Psoas muscle (tissue), 8 donors: Measurements from ENCODE around the gene PTGR3. TPM values are rescaled to one million over a fixed set of nuclear protein-coding genes. Genes with fewer than 3 reads are reported as not detected.
"Not testable (repeated sequence)": the region's sequence is repeated elsewhere in the genome, so short reads cannot be mapped to it uniquely, and the experiment has no call there.

Experiments
- ATAC-seq, 4 donors: fragments of 200-7000 bp; cut with Tn5 transposase; one replicate each; pipeline ENCODE4 v1.9.1; 2020; ENCODE audit warnings: moderate library complexity in 3 of 4, mild to moderate bottlenecking in 2 of 4
- DNase-seq, 2 donors: peaks; one replicate each; pipeline ENCODE4 v3.0.0-alpha.2; 2020
- H3K27ac ChIP-seq: fragments of 200-600 bp; one replicate; pipeline ENCODE4 v1.8.0; 2022
- H3K27me3 ChIP-seq, 3 donors: fragments of 200-600 bp in 1 of 3; one replicate each; pipeline versions ENCODE4 v1.6.1 to v1.8.0; 2013 to 2022; ENCODE audit warnings: low read length in 2 of 3, mild to moderate bottlenecking in 2 of 3, moderate library complexity in 1 of 3; ENCODE audit not compliant: insufficient read depth in 3 of 3
- H3K36me3 ChIP-seq, 2 donors: fragments of 200-600 bp in 1 of 2; one replicate each; pipeline versions ENCODE4 v1.6.1 to v1.8.0; 2013 to 2022; ENCODE audit warnings: low read depth in 1 of 2, mild to moderate bottlenecking in 1 of 2, moderate library complexity in 1 of 2; ENCODE audit not compliant: insufficient read depth in 1 of 2
- H3K4me1 ChIP-seq: fragments of 200-600 bp; one replicate; pipeline ENCODE4 v1.8.0; 2022
- H3K4me3 ChIP-seq: fragments of 200-600 bp; one replicate; pipeline ENCODE4 v1.8.0; 2022; ENCODE audit warnings: mild to moderate bottlenecking
- H3K9me3 ChIP-seq: fragments of 200-600 bp; one replicate; pipeline ENCODE4 v1.8.0; 2022
- CTCF ChIP-seq: fragments of 200-600 bp; IDR thresholded peaks from one replicate; pipeline ENCODE4 v1.8.0; 2022; ENCODE audit warnings: antibody characterized with exemption
- WGBS, 3 donors: extraction: QIAGEN DNeasy Blood & Tissue Kit; methylation state at CpG; one replicate each; pipeline versions ENCODE4 v1.1.6 to v1.1.7; 2013; 5-methylcytosine and 5-hydroxymethylcytosine counted together
- intact Hi-C, 2 donors: fragments of 100-400 bp; cut with DNase I; formaldehyde crosslinking; loops; one replicate each; pipeline versions ENCODE4 v1.11.0 to v1.14.2; 2022
- polyA plus RNA-seq, 3 donors: library from polyadenylated mRNA; stranded (reverse); fragments of 200-250 nt; gene quantifications; one replicate each; pipeline ENCODE4 v1.2.3, GENCODE V29; 2013
- total RNA-seq, 4 donors: library from RNA; stranded (reverse); fragmentation: NEBNext Ultra II Directional in 2 of 4; extraction: Animal tissue kit (Norgen Biotek cat#: 25700) in 2 of 4; gene quantifications; one replicate each; pipeline versions ENCODE4 v1.2.1 to v1.2.4, GENCODE V29; 2021 to 2023
- donor health status: healthy with polysubstance abuse.
- donor health status: DM: no; HTN: no; CAD: no; lungs with moderate emphysema.
- donor health status: Bipolar disorder and iron deficiency.
- donor health status: healthy.
- donor health status: DM: yes; HTN: yes; CAD: no.
- donor health status: DM: no; HTN: no; CAD: no.
- donor health status: DM: no; HTN: no; CAD: no.
- donor health status: DM: yes; HTN: yes; CAD: no.

PTGR3 gene
- total and polyA plus RNA-seq, 7 donors, result 20.6 to 66.4 (median 31.7) TPM

- ATAC-seq (peak; percentile 64 to 78 (median 73)), DNase-seq (peak in 1 of 2 donors; percentile 76)
- peak overlapping the region; percentile 6 for H3K4me3 ChIP-seq
- peaks cover 59% of the 10 kb centered on the region for H3K4me1 ChIP-seq
- intact Hi-C loops, result loop anchor here in 1 of 2 donors (5.0 kb wide), 1 partner anchor 38 kb away; no protein-coding TSS in a partner anchor
- TF ChIP-seq CTCF, result no peak
- H3K36me3 ChIP-seq, result peaks cover 0 to 8% of the 10 kb centered on the region in 2 donors
- 39 to 80% (median 54%) methylated on average over 13 of the region's 13 CpGs for WGBS, 3 donors
- no peaks in the 10 kb centered on the region for H3K27me3 ChIP-seq
- H3K27ac ChIP-seq, result peak overlapping the region; percentile 99
- no peaks in the 10 kb centered on the region for H3K9me3 ChIP-seq
These were observed 8.9 kb downstream of the PTGR3 start for GRCh38 chr18:75200071-75200470.

GRCh38 chr18:75199327-75199726 is 9.6 kb downstream of the PTGR3 start:
- no peaks in the 10 kb centered on the region for H3K27me3 ChIP-seq
- ATAC-seq, result no peak
- no peak for DNase-seq
- peaks cover 0 to 8% of the 10 kb centered on the region in 2 donors for H3K36me3 ChIP-seq
- no peak overlapping the region for H3K4me3 ChIP-seq
- H3K9me3 ChIP-seq, result no peaks in the 10 kb centered on the region
- intact Hi-C loops, result loop anchor here in 1 of 2 donors (2.0 kb wide), 1 partner anchor 13 kb away; no protein-coding TSS in a partner anchor
- H3K4me1 ChIP-seq, result peaks cover 59% of the 10 kb centered on the region
- TF ChIP-seq CTCF, result no peak
- WGBS, 3 donors, result 53 to 78% (median 56%) methylated on average over 4 of the region's 4 CpGs
- H3K27ac ChIP-seq, result peak overlapping the region; percentile 99

- no peak for TF ChIP-seq CTCF
- DNase-seq (no peak), ATAC-seq (no peak)
- WGBS, 3 donors, result 3 to 22% (median 7%) methylated on average over 3 of the region's 3 CpGs
- Histone ChIP-seq H3K9me3 (no peaks in the 10 kb centered on the region), H3K27me3 (no peaks in the 10 kb centered on the region), H3K27ac (no peak overlapping the region), H3K4me1 (peaks cover 50% of the 10 kb centered on the region), H3K36me3 (peaks cover 0 to 8% of the 10 kb centered on the region in 2 donors), H3K4me3 (no peak overlapping the region)
- intact Hi-C loops, result loop anchor here in 1 of 2 donors (2.0 kb wide), 1 partner anchor 15 kb away; no protein-coding TSS in a partner anchor
These were observed 10.9 kb downstream of the PTGR3 start for GRCh38 chr18:75198036-75198435.

- no peak for DNase-seq
- H3K9me3 ChIP-seq, result no peaks in the 10 kb centered on the region
- no peaks in the 10 kb centered on the region for H3K27me3 ChIP-seq
- H3K27ac ChIP-seq, result no peak overlapping the region
- peaks cover 9% of the 10 kb centered on the region for H3K4me1 ChIP-seq
- 52 to 70% (median 55%) methylated on average over 7 of the region's 7 CpGs for WGBS, 3 donors
- no peak overlapping the region for H3K4me3 ChIP-seq
- no peak for TF ChIP-seq CTCF
- no peak for ATAC-seq
- no peaks in the 10 kb centered on the region for H3K36me3 ChIP-seq
- intact Hi-C loops, result no loop called here
These were observed 16.0 kb downstream of the PTGR3 start for GRCh38 chr18:75192899-75193298.

- Histone ChIP-seq H3K36me3 (no peaks in the 10 kb centered on the region), H3K27ac (no peak overlapping the region), H3K4me1 (no peaks in the 10 kb centered on the region), H3K4me3 (no peak overlapping the region), H3K27me3 (no peaks in the 10 kb centered on the region), H3K9me3 (no peaks in the 10 kb centered on the region)
- no peak for TF ChIP-seq CTCF
- DNase-seq (no peak), ATAC-seq (no peak)
- intact Hi-C loops, result no loop called here
- 90 to 94% (median 92%) methylated on average over 6 of the region's 6 CpGs for WGBS, 3 donors
These were observed 19.2 kb downstream of the PTGR3 start for GRCh38 chr18:75189696-75190095.

- DNase-seq, H3K36me3 ChIP-seq, H3K4me1 ChIP-seq, intact Hi-C loops, H3K9me3 ChIP-seq, ATAC-seq, H3K27ac ChIP-seq, H3K27me3 ChIP-seq, H3K4me3 ChIP-seq: not testable (repeated sequence)
- WGBS, 3 donors, result 76 to 92% (median 87%) methylated on average over 4 of the region's 4 CpGs
These were observed 21.2 kb downstream of the PTGR3 start for GRCh38 chr18:75187702-75188101.
